Measurements from ENCODE around the gene MAN1C1.

- no peak for TF ChIP-seq POLR2A (IDR thresholded peaks at IDR 0.05)
- TF ChIP-seq, protein P1, sequence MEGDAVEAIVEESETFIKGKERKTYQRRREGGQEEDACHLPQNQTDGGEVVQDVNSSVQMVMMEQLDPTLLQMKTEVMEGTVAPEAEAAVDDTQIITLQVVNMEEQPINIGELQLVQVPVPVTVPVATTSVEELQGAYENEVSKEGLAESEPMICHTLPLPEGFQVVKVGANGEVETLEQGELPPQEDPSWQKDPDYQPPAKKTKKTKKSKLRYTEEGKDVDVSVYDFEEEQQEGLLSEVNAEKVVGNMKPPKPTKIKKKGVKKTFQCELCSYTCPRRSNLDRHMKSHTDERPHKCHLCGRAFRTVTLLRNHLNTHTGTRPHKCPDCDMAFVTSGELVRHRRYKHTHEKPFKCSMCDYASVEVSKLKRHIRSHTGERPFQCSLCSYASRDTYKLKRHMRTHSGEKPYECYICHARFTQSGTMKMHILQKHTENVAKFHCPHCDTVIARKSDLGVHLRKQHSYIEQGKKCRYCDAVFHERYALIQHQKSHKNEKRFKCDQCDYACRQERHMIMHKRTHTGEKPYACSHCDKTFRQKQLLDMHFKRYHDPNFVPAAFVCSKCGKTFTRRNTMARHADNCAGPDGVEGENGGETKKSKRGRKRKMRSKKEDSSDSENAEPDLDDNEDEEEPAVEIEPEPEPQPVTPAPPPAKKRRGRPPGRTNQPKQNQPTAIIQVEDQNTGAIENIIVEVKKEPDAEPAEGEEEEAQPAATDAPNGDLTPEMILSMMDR (IDR thresholded peaks at IDR 0.05) = no peak
These were observed 43.0 kb upstream of the MAN1C1 start for GRCh38 chr1:25573591-25573930.
